ENCODE results near the gene REV1.

- no peak for TF ChIP-seq POLR2A (IDR thresholded peaks at IDR 0.05; ENCODE audit: low read length)
- TF ChIP-seq GATA1 (IDR thresholded peaks at IDR 0.05; ENCODE audit: low read depth, low read length), result no peak
Observed at GRCh38 chr2:99377879-99378278, 111.9 kb downstream of the REV1 start.
